Germinal center (tissue), 1 donor: ENCODE measurements around the gene ZNRD2.
A peak's percentile ranks its signal among the peaks of the same experiment; 100 is the strongest.
"Not testable (repeated sequence)": the region's sequence is repeated elsewhere in the genome, so short reads cannot be mapped to it uniquely, and the experiment has no call there.

Experiments
- DNase-seq: peaks from one replicate; pipeline ENCODE4 v3.0.0; 2012; ENCODE audit warnings: mixed read lengths, low spot score

ZNRD2 gene, protein sequence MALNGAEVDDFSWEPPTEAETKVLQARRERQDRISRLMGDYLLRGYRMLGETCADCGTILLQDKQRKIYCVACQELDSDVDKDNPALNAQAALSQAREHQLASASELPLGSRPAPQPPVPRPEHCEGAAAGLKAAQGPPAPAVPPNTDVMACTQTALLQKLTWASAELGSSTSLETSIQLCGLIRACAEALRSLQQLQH

DNA sequence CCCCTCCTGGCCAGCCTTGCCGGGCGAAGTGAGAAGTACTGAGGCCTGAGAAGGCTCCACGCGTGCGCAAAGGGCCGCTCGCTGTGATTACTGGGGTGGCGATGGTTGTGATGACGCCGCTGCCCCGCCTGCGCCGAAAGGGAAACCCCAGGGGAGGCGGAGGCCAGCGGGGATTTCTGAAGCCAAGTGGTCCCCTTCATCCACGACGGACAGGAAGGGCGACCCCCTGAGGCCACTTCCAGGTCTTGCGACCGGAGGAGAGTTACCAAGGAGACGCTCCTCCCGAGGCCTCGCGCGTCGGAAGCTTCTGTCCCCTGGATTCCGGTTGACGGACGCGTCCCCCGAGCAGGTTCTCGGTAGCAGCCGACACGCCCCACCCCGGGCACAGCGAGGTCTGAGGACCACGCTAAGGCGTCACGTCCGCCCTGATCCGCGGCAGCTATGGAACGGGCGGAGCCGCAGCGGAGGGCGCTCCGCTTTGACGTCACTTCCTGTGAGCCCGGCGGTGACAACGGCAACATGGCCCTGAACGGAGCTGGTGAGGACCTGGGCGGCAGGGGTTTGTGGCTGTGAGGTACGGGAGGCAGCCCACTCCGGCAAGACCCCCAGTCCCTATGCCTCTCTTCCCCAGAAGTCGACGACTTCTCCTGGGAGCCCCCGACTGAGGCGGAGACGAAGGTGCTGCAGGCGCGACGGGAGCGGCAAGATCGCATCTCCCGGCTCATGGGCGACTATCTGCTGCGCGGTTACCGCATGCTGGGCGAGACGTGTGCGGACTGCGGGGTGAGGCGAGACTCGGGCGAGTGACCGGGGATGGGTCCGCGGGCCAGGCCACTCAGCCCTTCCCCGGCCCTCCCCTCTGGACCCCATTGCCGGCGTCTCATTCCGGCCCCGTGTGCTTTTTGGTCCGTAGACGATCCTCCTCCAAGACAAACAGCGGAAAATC lies at the start of gene ZNRD2:
Gene ZNRD2, plus strand, starts transcription at position 505 of the 946 bp plus-strand sequence. Its CDS starts 15 bp downstream, at position 520.
- DNase-seq = peak; percentile 95

DNA sequence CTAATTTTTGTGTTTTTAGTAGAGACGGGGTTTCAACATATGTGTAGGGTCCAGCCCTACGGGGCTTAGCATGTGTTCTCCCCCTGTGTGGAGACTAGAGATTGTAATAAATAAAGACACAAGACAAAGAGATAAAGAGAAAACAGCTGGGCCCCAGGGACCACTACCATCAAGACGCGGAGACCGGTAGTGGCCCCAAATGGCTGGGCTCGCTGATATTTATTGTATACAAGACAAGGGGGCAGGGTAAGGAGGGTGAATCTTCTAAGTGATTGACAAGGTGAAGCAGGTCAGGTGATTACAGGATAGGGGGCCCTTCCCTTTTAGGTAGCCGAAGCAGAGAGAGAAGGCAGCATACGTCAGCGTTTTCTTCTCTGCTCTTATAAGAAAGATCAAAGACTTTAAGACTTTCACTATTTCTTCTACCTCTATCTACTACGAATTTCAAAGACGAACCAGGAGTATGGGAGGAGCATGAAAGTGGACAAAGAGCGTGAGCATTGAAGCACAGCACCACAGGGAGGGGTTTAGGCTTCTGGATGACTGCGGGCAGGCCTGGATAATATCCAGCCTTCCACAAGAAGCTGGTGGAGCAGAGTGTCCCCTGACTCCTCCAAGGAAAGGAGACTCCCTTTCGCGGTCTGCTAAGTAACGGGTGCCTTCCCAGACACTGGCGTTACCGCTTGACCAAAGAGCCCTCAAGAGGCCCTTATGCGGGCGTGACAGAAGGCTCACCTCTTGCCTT lies 48.3 kb upstream of the ZNRD2 start:
- DNase-seq = not testable (repeated sequence)

DNA sequence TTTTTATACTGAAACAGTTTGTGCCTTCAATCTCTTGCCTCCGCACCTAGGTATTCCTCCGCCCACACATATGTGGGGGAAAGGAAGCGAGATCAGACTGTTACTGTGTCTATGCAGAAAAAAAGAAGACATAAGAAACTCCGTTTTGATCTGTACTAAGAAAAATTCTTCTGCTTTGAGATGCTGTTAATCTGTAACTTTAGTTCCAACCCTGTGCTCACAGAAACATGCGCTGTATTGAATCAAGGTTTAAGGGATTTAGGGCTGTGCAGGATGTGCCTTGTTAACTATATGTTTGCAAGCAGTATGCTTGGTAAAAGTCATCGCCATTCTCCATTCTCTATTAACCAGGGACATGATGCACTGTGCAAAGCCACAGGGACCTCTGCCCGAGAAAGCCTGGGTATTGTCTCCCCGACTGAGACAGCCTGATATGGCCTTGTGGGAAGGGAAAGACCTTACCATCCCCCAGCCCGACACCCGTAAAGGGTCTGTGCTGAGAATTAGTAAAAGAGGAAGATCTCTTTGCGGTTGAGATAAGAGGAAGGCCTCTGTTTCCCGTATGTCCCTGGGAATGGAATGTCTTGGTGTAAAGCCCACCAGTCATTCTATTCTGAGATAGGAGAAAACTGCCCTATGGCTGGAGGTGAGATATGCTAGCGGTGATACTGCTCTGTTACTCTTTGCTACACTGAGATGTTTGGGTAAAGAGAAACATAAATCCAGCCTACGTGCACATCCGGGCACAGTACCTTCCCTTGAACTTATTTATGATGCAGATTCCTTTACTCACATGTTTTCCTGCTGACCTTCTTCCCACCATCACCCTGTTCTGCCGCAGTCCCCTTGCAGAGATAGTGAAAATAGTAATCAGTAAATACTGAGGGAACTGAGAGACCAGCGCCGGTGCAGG lies 47.3 kb upstream of the ZNRD2 start:
- DNase-seq = not testable (repeated sequence)

DNA sequence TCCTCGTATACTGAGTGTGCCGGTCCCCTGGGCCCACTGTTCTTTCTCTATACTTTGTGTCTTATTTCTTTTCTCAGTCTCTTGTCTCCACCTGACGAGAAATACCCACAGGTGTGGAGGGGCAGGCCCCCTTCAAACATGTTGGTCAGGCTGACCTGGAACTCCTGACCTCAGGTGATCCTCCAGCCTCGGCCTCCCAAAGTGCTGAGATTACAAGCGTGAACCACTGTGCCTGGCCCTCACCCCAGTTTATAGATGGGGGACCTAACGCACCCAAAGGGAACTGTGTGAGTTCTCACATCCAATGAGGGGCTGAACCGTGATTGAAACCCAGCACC lies 46.7 kb upstream of the ZNRD2 start:
- not testable (repeated sequence) for DNase-seq

DNA sequence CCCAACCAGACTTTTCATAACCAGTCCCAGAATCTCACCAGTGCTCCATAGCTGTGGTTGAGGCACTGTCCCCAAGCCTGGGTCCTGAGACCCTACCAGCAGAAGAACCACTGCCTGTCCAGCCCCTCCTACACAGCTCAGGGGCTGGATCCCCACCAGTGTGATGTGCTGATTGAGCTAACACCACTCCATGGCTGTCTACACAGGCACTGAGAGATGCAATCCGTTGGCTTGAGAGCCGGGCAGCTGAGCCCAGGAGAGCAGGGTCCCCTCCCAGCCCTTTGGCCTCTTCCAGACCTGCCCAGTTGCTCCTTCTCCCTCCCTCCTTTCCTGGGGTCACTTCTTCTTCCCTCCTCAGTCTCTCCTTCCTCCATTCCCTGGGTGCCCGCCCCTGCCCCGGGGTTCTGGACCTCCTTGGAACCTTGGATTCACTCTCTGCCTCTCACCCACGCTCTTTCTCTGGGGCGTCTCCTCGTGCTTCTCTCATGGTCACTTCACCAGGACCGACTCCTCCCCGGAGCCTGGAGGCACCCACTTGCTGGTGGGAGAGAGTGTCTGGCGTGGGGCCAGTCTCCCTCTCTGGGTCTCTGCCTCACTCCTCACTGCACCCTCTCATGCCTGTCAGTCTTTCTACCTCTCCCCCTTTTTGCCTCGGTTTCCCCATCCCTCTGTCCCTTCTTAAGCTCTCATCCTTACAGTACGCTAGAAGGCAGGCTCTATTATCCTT lies 46.1 kb upstream of the ZNRD2 start:
- DNase-seq = no peak

DNA sequence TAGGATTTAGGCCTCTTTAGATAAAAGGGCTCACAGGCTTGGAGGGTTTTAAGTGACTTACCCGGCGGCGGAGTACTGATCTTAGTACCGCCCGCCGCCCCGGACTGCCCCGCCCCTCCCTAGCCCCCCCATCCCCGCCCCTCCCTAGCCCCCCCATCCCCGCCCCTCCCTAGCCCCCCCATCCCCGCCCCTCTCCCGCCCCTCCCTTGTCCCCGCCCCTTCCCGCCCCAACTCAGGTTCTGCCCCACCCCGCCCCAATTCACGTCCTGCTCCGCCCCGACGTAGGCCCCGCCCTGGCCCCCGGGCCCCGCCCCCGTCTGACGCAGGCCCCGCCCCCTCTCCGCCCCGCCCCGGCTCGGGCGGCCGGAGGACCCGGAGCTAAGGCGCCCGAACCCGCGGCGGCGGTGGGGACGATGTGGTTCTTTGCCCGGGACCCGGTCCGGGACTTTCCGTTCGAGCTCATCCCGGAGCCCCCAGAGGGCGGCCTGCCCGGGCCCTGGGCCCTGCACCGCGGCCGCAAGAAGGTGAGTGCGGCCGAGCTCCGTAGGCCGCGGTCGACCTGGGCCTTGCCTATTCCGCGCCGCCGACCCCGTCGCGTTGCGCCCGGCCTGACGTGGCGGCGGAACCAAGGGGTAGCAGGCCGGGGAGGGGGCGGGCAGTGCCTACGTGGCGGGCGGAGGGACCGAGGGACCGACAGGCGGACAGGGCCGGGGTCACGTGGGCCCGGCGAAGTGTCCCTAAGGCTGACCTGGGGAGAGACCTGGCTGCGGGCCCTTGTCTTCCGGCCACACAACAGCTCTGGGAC lies 45.3 kb upstream of the ZNRD2 start, which contains the start of gene SCYL1:
Gene SCYL1, plus strand, starts transcription at position 343 of the 805 bp plus-strand sequence. Its CDS starts 71 bp downstream, at position 414.
- peak; percentile 88 for DNase-seq

DNA sequence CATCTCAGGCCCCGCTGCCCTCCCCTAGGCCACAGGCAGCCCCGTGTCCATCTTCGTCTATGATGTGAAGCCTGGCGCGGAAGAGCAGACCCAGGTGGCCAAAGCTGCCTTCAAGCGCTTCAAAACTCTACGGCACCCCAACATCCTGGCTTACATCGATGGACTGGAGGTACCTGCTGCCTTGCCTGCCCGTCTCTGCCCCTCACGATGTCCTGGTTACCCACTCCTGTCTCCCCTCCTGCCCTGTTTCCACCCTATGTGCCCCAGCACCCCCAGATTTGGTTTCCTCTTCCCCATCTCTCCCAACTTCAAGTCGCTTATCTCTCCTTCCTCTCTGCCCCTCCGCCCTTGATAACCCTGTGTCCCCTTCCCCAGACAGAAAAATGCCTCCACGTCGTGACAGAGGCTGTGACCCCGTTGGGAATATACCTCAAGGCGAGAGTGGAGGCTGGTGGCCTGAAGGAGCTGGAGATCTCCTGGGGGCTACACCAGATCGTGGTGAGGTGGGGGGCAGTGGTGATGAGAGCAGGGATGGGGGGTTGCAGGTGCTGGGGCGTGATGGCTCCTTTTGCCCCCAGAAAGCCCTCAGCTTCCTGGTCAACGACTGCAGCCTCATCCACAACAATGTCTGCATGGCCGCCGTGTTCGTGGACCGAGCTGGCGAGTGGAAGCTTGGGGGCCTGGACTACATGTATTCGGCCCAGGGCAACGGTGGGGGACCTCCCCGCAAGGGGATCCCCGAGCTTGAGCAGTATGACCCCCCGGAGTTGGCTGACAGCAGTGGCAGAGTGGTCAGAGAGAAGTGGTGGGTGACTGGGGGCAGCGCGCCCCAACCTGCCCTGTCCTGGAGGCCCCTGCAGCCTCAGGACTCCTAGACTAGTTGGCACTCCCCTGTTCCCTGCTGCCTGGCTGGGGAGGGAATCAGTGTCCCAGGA lies 44.5 kb upstream of the ZNRD2 start:
- DNase-seq = no peak

DNA sequence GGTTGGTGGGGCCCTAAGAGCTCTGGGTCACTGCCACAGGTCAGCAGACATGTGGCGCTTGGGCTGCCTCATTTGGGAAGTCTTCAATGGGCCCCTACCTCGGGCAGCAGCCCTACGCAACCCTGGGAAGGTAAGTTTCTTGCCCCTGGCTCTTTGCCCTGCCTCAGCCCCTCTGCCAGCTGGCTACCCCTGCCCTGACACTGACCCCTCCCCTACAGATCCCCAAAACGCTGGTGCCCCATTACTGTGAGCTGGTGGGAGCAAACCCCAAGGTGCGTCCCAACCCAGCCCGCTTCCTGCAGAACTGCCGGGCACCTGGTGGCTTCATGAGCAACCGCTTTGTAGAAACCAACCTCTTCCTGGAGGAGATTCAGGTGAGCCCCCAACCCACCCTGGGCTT lies 43.5 kb upstream of the ZNRD2 start:
- no peak for DNase-seq

DNA sequence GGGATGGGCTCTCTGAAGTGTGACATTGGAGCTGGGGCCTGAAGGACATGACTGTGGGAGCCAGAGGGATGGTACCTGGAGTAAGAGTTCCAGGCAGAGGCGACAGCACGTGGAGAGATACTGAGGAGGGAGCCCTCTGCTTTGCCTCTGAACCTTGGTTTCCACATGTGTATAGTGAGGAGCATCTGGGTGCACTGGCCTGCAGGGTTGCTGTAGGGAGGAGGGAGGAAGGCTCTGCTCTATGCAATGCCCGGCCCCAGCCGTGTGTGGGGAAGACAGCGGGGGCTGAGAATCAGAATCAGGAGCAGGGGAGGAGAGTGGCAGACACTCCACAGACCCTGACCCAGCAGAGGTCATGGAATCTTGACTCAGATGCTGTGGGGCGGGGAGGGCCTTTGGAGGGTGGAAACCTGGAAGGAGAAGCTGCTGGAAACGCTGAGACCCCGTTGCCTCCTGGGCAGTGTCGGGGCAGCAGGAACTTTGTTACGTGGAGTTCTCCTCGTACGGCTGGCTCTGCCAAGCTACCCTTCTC lies 41.4 kb upstream of the ZNRD2 start:
- no peak for DNase-seq

DNA sequence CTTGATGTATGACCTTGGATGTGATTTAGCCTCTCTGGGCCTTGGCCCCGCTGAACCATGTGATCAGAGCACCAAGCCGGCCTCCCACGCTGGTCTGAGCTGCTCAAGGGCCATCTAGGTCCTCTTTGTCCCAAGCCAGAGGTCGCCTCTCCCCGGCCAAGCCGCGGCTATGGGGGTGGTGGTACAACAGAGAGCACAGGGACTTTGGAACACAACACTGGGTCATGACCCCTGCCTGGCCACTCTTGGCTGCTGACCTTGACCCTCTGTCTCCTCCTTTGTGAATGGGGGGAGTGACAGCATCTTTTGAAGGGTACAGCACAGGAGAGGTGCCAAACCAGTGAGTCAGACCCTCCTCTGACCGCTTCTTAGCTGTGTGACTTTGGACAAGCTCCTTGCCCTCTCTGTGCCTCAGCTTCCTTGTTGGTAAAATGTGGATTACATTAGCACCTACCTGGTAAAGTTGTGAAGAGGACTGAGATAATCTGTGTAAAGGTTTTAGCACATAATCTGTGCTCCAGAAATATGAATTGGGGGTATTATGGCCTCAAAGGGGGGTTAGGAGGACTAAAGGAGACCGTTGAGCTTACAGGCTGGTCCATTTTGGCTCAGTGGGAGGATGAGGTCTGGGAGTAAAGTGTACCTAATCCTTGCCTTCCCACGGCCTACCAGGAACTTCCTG lies 40.7 kb upstream of the ZNRD2 start:
- no peak for DNase-seq

DNA sequence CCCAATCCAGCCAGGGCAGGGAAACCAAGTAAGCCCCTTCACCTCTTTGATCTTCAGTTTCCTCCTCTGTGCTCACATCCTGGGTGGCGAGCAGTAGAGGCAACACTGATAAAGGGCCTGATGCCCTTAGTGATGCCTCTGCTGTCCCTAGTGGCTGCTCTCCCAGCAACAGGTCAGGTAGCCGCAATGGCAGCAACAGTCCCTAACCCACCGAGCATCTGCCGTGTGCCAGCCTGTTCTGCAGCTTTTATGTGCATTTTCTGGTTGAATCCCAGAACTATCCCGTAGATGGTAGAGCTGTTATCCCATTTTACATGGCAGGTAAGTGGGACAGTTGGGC lies 40.1 kb upstream of the ZNRD2 start:
- DNase-seq = no peak

DNA sequence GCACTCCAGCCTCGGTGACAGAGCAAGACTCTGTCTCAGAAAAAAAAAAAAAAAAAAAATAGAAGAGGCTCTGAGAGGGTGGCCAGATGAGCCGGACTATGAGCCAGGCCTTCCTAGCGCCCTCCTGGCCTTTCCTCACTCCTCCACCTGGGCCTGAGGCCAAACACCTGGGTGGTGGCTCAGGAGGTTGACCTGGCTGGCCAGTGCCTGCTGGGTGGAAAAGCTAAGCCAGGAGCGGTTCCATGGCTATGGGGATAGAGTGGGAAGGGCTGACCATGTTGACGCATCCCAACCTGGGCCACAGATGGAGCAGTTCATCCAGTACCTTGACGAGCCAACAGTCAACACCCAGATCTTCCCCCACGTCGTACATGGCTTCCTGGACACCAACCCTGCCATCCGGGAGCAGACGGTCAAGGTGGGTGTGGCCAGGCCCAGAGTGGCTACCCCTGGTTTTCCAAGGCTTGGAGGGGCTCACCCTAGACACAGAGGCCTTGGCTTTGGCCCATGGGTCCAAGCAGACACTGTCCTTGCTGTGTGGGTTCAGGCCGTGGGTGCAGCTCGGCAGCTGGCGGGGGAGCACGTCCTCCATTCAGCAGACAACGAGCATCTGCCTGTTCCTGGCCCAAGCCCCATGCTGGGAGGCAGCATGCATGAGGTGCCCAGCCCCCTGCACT lies 37.8 kb upstream of the ZNRD2 start:
- DNase-seq = no peak

DNA sequence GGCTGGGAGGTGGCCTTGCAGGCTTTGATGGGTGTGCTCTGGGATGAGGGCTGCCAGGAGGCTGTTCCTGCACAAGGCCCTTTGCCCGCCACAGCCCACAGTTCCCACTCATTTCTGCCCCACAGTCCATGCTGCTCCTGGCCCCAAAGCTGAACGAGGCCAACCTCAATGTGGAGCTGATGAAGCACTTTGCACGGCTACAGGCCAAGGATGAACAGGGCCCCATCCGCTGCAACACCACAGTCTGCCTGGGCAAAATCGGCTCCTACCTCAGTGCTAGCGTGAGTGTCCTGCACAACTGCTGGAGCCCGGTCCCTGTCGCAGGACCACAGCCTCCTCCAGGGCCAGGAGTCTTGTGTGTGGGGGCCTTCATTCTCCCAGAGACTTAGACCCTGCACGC lies 35.2 kb upstream of the ZNRD2 start:
- DNase-seq = no peak

DNA sequence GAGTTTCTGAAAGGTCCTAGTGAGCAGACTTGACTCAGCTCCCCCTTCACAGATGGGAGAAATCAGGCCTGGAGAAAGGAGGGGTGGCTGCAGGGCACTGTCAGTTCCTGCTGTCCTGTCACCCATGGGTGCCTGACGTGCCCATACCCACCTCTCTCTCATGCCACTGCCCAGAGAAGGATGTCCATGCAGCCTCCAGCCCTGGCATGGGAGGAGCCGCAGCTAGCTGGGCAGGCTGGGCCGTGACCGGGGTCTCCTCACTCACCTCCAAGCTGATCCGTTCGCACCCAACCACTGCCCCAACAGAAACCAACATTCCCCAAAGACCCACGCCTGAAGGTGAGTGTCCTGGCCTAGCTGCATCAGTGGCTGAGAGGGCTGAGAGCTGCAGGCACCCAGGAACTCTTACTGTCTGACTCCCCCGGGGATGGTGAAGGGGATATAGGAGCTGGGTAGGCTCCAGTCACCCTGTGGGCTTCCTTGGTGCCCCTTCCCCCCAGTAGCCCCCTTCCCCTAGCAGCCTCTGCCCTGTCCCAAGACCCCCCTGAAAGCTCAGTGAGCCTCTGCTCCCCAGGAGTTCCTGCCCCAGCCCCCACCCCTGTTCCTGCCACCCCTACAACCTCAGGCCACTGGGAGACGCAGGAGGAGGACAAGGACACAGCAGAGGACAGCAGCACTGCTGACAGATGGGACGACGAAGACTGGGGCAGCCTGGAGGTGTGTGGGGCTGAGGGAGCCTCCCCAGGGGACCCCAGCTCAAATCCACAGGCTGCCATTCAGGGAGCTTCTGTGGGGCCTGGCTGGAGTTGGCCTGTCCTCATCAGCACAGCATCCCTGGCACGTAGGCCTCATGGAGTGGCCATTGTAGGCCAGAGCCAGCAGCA lies 33.6 kb upstream of the ZNRD2 start:
- no peak for DNase-seq

DNA sequence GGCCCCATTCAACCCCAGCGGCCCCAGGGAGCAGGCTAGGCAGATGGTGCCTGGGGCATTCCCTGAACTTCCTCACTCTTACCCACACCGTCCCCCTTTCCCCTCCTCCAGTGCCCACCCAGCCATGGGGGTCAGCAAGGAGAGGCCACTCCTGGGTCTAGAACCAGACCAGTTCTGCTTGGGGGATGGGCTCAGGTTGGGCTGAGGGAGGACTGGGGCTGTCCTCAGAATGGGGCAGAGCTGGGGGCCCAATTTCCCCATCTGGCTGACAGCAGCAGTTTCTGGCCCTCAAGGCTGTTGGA lies 33.0 kb upstream of the ZNRD2 start:
- no peak for DNase-seq

DNA sequence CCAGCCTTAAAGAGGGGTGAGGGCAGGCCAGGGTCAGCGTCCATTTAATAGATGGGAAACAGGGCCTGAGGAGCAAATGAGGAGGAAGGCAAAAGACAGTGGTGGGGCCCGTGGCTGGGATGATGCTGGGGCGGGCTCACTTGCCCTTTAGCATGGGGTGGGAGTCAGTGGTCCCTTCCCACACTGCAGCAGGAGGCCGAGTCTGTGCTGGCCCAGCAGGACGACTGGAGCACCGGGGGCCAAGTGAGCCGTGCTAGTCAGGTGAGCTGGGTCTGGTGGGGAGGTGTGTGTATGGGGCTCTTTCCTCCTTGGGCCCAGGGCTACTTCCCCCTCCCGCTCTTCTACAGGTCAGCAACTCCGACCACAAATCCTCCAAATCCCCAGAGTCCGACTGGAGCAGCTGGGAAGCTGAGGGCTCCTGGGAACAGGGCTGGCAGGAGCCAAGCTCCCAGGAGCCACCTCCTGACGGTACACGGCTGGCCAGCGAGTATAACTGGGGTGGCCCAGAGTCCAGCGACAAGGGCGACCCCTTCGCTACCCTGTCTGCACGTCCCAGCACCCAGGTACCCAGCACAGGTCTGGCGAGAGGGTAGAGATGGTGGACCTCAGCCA lies 32.6 kb upstream of the ZNRD2 start:
- no peak for DNase-seq
